B cell (primary cell): Measurements from ENCODE around the gene LPCAT3.

ENCODE experiments used
- CTCF ChIP-seq: fragments of 200-600 bp; IDR thresholded peaks from one replicate; pipeline ENCODE4 v1.8.0; 2022; ENCODE audit warnings: antibody characterized with exemption, mild to moderate bottlenecking
- EZH2 ChIP-seq: IDR thresholded peaks from 2 replicates; pipeline ENCODE4 v1.6.1; 2012; ENCODE audit warnings: borderline replicate concordance, low read depth, mild to moderate bottlenecking, moderate library complexity, low read length; ENCODE audit not compliant: insufficient read depth, poor library complexity, severe bottlenecking

- no peak for TF ChIP-seq EZH2
- no peak for TF ChIP-seq CTCF
Observed at GRCh38 chr12:7060353-7060954, 42.2 kb upstream of the LPCAT3 start, which contains the start of gene C1S.
